NCI-H2081 (cell line): ENCODE data around the gene MRPS10.
A peak's percentile ranks its signal among the peaks of the same experiment; 100 is the strongest.
"Not testable (repeated sequence)": the region's sequence is repeated elsewhere in the genome, so short reads cannot be mapped to it uniquely, and the experiment has no call there.

ENCODE experiments used
- DNase-seq, 2 experiments: peaks; one replicate each; lab custom pipeline; 2025; lab: John Stamatoyannopoulos, UW

MRPS10 gene

DNA sequence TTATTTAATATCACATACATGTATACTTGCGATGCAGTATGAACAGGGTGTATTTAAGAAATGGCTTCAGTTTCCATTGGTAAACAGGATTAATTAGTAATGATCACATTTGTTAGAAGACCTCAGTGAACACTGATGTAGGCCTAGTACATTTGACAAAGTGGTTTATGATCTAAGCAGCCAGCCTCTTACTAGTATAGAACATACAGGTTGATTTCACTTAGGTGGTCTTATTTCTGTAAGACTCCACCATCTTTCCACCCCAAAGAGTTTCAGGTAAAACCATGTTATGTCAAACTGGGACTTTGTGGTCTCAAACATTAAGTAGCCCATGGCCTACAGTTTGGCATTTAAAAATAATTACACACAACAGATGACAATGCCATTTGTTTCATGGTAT is 20.2 kb upstream of the MRPS10 start:
- no peak for DNase-seq

DNA sequence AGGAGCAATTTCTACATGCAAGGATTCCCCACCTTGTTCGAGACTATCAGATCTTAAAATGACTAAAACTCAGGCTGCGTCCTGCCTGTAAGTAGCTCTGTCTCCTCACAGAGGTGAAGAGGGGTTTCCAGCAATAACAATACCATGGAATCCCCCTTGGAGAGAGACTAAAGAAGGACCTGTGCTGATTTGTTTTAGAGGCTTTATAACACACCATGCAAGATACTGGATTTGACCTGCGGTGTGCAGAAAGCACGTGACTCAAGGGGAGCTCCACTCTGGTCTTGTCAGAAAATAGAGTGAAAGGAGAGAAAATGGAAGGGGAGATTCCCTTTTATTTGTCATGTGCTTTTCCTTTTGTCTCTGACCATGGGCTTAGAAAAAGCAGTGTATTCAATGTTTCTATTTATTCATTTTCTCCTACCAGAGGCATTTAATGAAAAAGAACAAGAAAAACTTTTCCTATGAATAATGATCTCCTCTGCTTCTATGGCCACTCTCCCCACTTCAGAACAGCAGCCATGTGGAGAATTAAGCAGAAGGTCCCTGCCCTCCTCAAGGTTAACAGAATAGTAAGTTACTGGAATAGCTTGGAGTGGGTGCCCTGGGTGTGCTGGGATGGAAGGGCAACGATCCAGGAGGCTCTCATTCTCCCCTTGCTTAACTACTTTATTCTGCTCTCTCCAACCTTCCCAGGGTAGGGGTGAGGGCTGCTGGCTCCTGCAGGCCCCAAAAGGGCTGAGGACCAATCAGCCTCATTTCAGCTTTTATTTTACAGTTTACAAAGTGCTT is 19.2 kb upstream of the MRPS10 start:
- no peak for DNase-seq

DNA sequence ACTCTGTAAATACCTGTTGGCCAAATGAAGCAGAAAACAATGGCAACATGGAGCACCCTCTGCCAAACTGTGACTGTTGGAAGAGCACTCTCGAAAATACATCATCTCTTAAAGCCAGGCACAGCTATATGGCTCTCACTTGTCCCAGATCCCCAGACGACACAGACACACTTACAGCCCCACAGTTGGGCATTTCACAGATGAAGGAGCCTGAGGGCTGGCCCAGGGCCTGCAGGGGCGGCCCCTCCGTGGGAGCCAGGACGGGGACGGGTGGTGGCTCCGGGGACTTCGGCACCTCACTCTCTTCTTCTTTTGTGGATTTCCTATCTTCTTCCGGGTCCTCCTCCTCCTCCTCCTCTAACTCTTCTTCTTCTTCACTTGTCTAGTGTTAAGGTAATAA is 18.4 kb upstream of the MRPS10 start:
- no peak for DNase-seq

DNA sequence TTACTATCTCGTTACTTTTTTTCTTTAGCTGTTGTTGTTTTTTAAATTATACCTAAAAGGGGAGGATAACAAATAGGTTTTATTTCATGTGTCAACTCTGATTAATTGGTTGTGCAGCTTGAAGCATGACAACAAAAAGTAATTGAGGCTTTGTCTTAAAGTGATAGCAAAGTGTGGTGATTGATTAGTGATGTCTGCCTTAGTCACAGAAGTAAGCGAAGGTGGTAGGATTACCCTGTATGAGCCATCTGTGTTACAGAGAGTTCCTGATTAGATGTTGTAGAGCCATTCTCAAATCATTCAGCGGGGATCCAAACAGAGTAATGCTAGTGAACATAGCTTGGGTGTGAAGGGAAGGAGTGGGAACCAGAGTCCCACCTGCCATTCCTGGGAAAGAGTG is 14.4 kb upstream of the MRPS10 start:
- no peak for DNase-seq

DNA sequence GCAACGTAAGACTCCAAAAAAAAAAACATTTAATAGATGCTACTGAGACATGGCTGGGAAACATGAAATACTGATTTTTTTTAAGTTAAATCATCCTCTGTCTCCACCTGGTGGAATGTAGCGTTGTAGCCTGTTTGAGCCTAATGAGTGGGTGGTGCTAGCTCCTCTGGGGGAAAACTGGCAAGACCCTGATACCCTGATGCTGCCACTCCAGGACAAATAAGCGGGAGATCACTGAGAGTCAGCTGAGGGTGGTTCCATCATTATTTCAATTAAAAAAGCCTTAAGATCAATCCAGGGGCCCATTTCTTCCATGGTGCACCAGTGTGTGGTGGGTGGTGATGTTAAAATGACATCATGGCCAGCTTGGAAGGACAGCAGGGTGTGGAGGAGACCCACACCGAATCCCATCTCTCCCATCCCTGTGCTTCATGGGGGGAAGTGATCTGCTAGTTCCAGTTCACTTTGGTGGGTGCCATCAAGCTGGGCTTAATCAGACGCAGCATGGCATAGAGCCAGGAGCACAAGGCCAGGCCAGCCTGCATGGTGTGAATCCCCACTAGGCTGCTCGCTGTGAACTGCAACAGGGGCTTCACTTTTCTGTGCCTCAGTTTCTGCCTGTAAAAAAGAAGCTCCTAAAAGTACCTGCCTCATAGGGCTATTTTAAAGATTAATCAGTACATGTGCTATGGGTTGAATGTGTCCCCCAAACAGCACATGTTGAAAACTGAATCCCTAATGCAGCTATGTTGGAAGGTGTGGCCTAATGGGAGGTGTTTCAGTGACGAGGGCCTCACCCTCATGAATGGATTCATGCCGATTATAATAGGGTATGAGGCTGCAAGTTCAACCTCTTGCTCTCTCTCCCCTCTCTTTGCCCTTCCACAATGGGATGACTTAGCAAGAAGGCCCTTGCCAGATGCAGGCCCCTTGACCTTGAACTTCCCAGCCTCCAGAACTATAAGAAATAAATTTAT is 13.0 kb upstream of the MRPS10 start:
- DNase-seq: no peak

DNA sequence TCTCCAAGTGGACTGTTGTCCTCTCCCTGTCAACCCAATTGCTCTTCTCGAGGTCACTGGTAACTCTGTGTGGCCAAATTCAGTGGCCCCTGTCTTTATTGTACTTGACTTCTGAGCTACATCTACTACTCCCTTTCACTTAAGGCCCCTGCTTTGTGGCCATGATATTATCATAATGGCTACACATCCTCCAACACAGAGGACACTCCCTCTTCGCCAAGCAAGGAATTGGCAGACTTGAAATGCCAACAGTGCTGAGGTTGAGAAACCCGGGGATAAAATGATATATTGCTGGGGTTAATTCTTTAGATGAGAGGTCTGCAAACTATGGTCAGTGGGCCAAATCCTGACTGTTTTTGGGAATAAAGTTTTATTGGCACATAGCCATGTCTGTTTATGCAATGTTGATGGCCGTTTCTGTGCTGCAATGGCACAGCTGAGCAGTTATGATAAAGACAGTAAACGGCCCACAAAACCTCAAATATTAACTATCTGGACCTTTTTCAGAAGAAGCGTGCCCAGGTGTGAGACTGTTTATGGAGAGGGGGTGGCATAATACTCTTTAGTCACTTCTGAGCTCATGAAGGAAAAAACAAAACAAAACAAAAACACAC is 12.0 kb upstream of the MRPS10 start:
- DNase-seq: no peak

DNA sequence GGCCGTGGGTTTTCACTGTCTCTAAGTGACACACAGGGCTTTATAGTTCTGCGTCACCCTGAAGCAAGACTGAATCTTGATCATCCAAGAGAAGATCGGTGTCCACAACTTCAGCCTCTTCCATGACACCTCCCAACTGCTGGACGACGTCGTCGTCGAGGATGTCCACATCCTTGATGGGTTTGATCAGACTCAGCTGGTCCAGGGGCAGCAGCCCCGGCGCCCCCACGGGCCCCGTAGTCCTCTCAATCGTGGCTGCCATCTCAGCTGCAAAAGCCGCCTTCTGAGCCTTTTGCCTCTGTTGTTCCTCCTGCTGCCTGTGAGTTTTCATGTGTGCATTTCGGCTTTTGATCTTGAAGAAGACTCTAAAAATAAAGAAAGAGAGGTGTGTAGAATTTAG is 10.6 kb upstream of the MRPS10 start:
- DNase-seq: no peak

DNA sequence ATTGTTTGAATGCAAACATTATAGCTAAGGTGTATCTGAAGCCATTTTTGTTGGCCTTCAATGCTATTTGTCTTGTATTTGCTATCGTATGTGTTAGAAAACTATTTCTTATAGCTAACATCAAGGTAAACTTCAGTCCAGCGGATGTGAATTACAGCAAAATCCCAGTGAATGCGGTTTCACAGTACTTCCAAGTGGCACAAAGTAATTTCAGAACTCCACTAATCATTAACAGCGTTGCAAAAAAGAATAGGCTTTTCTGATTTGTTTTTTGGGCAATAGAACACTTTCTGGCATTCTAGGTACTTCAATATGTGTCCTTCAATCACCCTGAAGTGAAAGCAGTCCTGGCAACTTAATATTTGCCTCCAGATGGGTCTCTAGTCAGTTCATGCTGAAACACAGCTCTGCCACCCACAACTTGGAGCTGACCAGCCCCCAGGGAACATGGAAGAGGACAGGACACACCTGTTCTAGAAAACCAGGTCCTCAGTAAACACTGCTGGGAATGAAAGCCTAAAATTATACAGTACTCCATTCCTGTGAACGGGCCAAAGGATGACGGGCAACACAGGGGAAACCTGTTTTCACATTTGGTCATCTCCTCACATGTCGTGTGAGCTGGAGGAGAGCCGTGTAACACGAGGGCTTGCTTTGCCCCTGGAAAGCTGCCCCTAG is 9.7 kb upstream of the MRPS10 start:
- no peak for DNase-seq

DNA sequence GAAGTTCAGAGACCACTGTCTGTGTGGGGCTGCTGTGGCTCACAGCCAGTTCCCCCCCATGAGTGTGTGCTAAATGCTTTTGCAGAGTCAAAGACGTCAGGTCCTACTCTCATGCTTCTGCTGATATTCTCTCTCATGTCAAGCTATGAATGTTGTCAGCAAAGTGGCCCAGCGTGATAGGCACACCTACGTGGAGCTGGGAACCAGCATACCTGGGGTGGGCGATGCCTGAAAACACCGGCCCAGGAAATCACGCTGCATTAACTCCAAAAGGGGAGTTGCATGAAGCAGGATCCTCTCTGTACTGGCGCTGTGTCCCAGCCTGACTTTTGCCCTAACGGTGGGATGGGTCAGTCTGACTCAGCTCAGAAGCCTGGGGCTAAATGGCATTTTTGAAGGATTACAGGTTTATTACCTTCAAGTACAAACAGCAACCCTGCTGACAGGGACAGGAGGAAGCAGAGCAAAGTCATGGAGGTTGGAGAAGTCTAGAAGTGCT is 9.0 kb upstream of the MRPS10 start:
- no peak for DNase-seq

DNA sequence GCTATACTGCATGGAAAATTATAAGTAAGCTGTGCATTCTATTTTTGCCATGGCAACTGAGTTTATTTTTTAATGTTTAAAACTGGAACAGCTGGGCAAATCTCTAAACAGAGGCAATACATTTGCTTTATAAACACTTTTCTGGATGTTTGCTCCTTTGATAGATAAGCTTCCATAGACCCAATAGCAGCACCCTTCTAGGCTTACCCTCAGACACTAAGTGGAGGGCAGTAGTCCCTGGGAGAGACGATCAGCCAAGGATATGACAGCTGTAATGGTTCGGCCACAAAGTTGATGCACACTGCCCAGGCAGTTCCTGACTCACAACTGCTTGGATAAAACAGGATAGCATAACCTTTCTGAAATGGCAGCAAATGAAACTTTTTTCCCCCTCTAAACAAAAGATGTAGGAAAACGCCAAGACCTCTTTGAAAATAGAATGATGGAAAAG is 8.5 kb upstream of the MRPS10 start:
- DNase-seq: no peak

DNA sequence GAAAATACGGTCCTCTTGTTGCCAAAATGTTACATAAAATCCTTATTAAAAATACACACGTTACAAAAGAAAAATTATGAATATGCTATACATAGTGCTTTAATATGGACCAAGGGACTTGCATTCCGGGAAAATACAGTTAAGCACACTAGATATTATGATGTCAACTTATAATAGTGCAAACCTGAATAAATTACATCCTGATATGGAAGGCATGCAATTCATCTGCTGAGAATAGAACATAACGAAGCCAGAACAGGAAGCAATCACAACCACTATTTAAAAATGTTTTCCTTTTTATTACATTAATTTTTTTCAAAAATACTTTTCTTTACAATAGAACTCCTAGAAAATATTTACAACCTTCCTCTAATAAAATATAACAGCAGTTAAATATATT is 7.8 kb upstream of the MRPS10 start:
- no peak for DNase-seq

DNA sequence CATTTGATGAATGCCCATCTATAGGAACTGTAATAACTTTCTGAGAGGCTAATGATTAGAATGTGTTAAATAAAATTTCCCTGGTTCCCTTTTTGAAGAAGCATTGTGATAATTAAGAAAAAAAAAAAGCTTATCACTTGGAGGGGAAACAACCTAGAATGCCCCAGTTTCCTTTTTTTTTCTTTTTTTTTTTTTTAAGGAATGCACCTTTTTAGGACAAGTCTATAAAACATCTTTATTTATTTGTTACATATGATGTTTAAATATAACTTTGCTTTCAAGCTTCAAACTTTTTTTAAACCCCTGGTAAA is 7.3 kb upstream of the MRPS10 start:
- no peak for DNase-seq

DNA sequence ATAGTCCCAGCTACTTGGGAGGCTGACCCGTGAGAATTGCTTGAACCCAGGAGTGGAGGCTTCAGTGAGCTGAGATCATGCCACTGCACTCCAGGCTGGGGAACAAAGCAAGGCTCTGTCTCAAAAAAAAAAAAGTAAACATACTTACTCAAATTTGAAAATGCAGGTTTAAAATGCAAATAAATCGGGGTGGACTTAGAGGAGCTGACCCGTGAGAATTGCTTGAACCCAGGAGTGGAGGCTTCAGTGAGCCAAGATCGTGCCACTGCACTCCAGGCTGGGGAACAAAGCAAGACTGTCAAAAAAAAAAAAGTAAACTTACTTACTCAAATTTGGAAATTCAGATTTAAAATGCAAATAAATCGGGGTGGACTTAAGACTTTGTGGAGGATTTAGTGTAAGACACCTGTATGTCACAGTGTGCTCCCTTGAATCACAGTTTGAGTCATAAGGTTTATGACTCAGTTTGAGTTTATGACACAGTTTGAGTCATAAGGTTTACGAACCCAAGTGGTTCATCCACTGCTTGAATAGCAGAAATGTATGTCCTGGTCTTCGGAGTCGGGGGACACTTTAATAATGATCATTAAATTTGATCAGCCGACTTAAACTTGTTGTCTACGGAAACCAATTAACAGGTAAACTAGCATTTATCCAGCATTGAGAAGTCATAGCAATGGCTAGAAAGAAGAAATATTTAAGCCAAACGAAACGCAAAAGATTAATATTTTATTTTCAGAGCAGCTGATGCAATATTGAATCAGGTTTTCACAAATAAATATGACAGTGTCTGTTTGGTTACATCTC is 6.8 kb upstream of the MRPS10 start:
- no peak for DNase-seq

DNA sequence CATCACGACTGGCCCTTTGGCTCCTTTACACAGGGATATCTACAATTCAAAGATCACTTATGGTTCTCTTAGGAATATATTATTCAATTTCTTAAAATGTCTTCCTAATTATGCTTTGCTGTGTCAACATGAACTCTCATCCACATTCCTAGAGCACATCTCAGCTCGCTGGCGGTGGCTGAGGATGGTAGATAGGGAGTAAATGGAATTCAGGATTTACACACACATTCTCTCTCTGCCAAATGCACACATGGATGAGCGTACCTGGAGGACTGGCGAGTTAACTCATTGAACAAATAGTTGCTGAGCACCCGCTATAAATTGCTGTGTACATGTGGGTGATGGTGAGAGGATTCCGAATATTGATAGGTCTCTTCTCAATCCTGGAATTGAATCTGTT is 4.8 kb upstream of the MRPS10 start:
- DNase-seq: no peak

DNA sequence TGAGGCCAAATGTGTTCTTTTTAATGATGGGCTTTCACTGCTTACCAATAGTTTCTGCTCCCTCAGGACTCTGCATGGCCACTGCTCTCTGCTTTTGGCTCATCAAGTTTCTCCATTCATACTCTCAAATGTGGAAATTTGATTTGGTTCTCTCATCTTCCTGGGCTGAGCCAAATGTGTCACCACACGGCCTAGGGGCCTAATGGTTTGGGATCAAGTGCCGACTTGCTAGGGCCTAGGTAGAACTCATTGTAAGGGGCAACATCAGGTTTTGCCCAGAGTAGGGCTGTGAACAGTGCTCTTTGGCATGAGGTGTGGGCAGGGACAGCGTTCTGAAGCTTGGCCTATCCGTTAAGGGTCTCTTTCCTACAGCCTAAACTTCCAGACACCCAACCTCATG is 3.9 kb upstream of the MRPS10 start:
- DNase-seq: no peak

DNA sequence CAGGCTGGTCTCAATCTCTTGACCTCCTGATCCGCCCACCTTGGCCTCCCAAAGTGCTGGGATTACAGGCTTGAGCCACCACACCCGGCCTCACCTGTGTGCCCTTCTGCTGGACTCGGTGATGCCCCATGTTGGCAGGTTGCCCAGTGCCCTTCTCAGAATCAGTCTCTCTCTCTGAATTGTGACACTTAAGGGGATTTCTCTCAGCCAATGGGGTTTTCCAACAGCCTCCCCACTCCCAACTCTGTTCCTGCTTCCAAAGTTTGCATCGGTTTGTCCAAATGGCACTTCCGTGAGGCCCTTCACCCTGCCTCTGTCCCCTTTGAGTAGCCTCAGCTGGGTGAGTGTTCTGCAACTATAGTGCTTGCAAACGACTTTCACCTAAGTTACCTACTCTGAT is 3.1 kb upstream of the MRPS10 start:
- no peak for DNase-seq

DNA sequence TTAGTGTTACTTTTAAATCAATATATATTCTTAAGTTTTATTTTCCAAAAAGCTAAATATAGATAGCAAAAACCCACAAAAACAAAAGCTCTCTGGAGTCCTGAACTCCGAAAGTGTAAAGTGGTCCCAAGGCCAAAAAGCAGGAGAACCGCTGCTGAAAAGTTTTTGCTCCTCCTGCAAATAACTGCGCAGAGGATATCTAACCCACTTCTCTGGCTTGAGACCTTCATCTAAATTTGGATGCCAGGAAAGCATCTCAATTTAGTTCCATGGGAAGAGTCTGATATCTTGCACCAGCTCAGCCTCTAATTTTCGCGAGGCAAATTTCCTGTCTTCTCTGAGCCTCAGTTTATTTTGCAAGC is 523 bp downstream of the MRPS10 start:
- DNase-seq: no peak

DNA sequence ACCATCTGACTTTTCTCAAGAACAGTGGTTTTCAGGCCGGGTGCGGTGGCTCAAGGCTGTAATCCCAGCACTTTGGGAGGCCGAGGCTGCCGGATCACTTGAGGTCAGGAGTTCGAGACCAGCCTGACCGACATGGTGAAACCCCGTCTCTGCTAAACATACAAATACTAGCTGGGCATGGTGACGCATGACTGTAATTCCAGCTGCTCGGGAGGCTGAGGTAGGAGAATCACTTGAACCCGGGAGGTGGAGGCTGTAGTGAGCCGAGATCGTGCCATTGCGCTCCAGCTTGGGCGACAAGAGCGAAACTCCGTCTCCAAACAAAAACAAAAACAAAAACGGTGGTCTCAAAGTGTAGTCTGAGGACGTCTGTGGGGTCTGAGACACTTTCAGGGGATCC is 1.2 kb downstream of the MRPS10 start:
- not testable (repeated sequence) for DNase-seq

DNA sequence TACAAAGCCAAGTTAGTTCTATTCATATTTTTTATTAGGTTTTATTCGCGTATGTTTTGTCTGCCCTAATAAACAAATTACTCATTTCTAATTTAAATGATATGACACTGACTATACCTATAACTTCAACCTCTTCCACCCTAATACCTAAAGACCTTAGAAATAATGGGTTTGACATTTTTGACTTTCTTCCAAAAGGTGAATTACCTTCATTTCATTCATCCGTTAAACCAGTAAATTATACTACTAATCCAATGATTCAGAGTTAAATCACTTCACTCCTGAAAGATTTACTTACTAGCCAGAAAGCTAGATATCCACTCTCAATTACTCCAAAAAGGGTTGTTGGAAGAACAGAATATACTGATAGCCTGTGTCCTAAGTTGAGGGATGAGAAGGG is 5.2 kb downstream of the MRPS10 start:
- no peak for DNase-seq

DNA sequence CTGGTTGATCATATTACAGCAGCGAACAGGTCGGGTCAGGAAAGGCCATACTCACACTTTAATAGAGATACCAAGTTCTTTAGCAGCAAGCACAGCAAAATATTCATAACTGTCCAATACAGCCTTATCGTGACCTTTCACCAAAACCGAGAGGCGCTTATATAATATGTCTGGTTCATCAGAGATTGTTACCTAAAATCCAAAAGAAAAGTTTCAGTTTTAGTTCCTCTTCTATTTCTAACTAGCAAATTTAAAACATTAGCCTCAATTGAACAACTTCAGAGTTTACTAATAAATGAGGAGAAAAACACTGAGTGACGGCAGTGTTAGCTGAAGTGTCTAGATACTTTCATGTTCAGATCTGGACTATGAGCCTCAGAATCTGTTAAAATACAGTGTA is 5.9 kb downstream of the MRPS10 start:
- DNase-seq: no peak

DNA sequence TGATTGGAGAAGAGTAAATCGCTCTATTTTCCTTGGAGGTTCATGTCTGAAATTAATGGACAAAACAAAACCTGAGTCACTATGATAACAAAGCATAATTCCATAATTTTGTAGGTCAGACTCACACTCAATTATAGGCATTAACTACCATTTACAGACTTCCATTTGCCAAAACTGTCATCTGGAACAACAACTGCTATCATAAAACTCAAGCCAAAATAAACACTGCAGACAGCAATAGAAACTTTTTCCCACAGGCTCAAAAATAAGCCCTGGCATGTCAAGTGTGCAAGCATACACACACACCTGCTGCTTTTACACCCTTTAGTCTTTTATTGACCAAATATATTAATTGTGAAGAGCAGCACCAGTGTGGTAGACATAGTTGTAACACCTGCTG is 7.1 kb downstream of the MRPS10 start:
- peak; percentile 55 to 87 for DNase-seq
